HCT116 (cell line): ENCODE measurements around the gene DAAM1. TPM values are rescaled to one million over a fixed set of nuclear protein-coding genes. Genes with fewer than 3 reads are reported as not detected.

Source experiments
- ATAC-seq: fragments of 200-7000 bp; cut with Tn5 transposase; 2 replicates; pipeline ENCODE4 v1.9.1; 2020; ENCODE audit warnings: mild to moderate bottlenecking, moderate library complexity
- BruUV-seq: library from RNA; stranded (reverse); fragments of 400-500 nt; replicated peaks from 2 replicates; lab custom pipeline; 2021; lab: Mats Ljungman, UMichigan
- CTCF ChIA-PET: fragments of 300-600 bp; sonication (Branson Sonifier 250); formaldehyde crosslinking; loops from one replicate; lab custom pipeline; 2021; ENCODE audit warnings: antibody characterized with exemption; lab: Charles Lee
- POLR2A ChIA-PET: fragments of 300-600, 350-600 bp; sonication (Branson Sonifier 250); formaldehyde crosslinking; loops from one replicate; lab custom pipeline; 2021; ENCODE audit warnings: antibody characterized with exemption; lab: Charles Lee
- RAD21 ChIA-PET, 2 experiments: fragments of 300-600 bp; sonication (Branson Sonifier 250); formaldehyde crosslinking; loops; one replicate each; lab custom pipeline; 2023; ENCODE audit warnings: low total read pairs in 2 of 2; ENCODE audit not compliant: uncharacterized antibody in 2 of 2, unreplicated experiment in 2 of 2, low non-redundant PET in 1 of 2; lab: Charles Lee
- DNase-seq: peaks from one replicate; pipeline ENCODE4 v3.0.0-alpha.2; 2010; ENCODE audit warnings: low read depth, low spot score
- H2AFZ ChIP-seq: fragments of 200-600 bp; shearing (Covaris generic), sonication (generic); 2 replicates; pipeline ENCODE4 v1.6.1; 2017; ENCODE audit warnings: low read depth, mixed run types, mixed read lengths, antibody characterized with exemption, low read length; ENCODE audit not compliant: poor library complexity, severe bottlenecking
- H3K27ac ChIP-seq: 2 replicates; pipeline ENCODE4 v1.5.1; 2012; ENCODE audit warnings: low read depth, low read length
- H3K27me3 ChIP-seq: fragments of 200-600 bp; sonication (generic); 2 replicates; pipeline ENCODE4 v1.6.1; 2016; ENCODE audit warnings: mixed run types, low read length, mixed read lengths; ENCODE audit not compliant: insufficient read depth
- H3K36me3 ChIP-seq, 2 experiments: fragments of 200-500 bp in 1 of 2; fragments of 200-600 bp in 1 of 2; sonication (Bioruptor generic) in 1 of 2; sonication (generic) in 1 of 2; 2 replicates each; pipeline versions ENCODE4 v1.5.1 to v1.6.1; 2014 to 2016; ENCODE audit warnings: low read length in 2 of 2, inconsistent platforms in 1 of 2, mixed read lengths in 1 of 2, mixed run types in 1 of 2; ENCODE audit not compliant: insufficient read depth in 2 of 2, control insufficient read depth in 1 of 2
- H3K4me1 ChIP-seq, 2 experiments: fragments of 200-600 bp in 1 of 2; sonication (generic) in 1 of 2; 2 replicates each; pipeline versions ENCODE4 v1.5.1 to v1.6.1; 2012 to 2017; ENCODE audit warnings: low read length in 2 of 2, inconsistent platforms in 1 of 2, mild to moderate bottlenecking in 1 of 2, mixed read lengths in 1 of 2, mixed run types in 1 of 2, moderate library complexity in 1 of 2; ENCODE audit not compliant: insufficient read depth in 2 of 2, control insufficient read depth in 1 of 2
- H3K4me2 ChIP-seq: fragments of 200-600 bp; sonication (generic); 2 replicates; pipeline ENCODE4 v1.6.1; 2017; ENCODE audit warnings: mixed run types, low read length, mixed read lengths
- H3K4me3 ChIP-seq, 2 experiments: fragments of 200-600 bp in 1 of 2; sonication (generic) in 1 of 2; replicated peaks in 1 of 2; 2 replicates each; pipeline ENCODE4 v1.5.1; 2011 to 2016; ENCODE audit warnings: low read length in 2 of 2, control low read depth in 1 of 2, low read depth in 1 of 2, mild to moderate bottlenecking in 1 of 2, mixed read lengths in 1 of 2, mixed run types in 1 of 2
- H3K79me2 ChIP-seq: fragments of 200-600 bp; sonication (generic); 2 replicates; pipeline ENCODE4 v1.6.1; 2017; ENCODE audit warnings: mild to moderate bottlenecking, mixed run types, low read length, moderate library complexity, mixed read lengths; ENCODE audit not compliant: insufficient read depth
- H3K9ac ChIP-seq: fragments of 200-600 bp; sonication (generic); 2 replicates; pipeline ENCODE4 v1.6.1; 2016; ENCODE audit warnings: low read length, mixed read lengths
- H3K9me2 ChIP-seq: fragments of 200-600 bp; sonication (generic), shearing (Covaris generic); 2 replicates; pipeline ENCODE4 v1.6.1; 2017; ENCODE audit warnings: mixed run types, mild to moderate bottlenecking, moderate library complexity; ENCODE audit not compliant: insufficient read depth
- H3K9me3 ChIP-seq, 2 experiments: fragments of 200-500 bp in 1 of 2; fragments of 200-600 bp in 1 of 2; sonication (Bioruptor generic) in 1 of 2; sonication (generic) in 1 of 2; 2 replicates each; pipeline ENCODE4 v1.6.1; 2014 to 2017; ENCODE audit warnings: low read length in 2 of 2, mixed read lengths in 2 of 2, inconsistent platforms in 1 of 2, low read depth in 1 of 2, mild to moderate bottlenecking in 1 of 2, mixed run types in 1 of 2, moderate library complexity in 1 of 2; ENCODE audit not compliant: control insufficient read depth in 1 of 2, insufficient read depth in 1 of 2
- H4K20me1 ChIP-seq: fragments of 200-600 bp; sonication (generic), shearing (Covaris generic); 2 replicates; pipeline ENCODE4 v1.6.1; 2017; ENCODE audit warnings: mixed run types, mild to moderate bottlenecking, moderate library complexity; ENCODE audit not compliant: insufficient read depth
- CBX3 ChIP-seq: IDR thresholded peaks from 2 replicates; pipeline ENCODE4 v1.6.1; 2012; ENCODE audit warnings: low read depth
- CEBPB ChIP-seq: IDR thresholded peaks from 2 replicates; pipeline ENCODE4 v1.6.1; 2012; ENCODE audit warnings: low read depth
- EGR1 ChIP-seq: IDR thresholded peaks from 2 replicates; pipeline ENCODE4 v1.6.1; 2012; ENCODE audit warnings: low read depth
- JUND ChIP-seq: IDR thresholded peaks from 2 replicates; pipeline ENCODE4 v1.6.1; 2012
- POLR2A ChIP-seq: IDR thresholded peaks from 2 replicates; pipeline ENCODE4 v1.7.0; 2011; ENCODE audit warnings: borderline replicate concordance; ENCODE audit not compliant: insufficient read depth, insufficient read length; ENCODE audit errors: extremely low read depth
- RAD21 ChIP-seq: IDR thresholded peaks from 2 replicates; pipeline ENCODE4 v1.6.1; 2012; ENCODE audit warnings: low read depth, mild to moderate bottlenecking
- SP1 ChIP-seq: IDR thresholded peaks from 2 replicates; pipeline ENCODE4 v1.6.1; 2012; ENCODE audit warnings: low read depth
- SRF ChIP-seq: IDR thresholded peaks from 2 replicates; pipeline ENCODE4 v1.6.1; 2012; ENCODE audit warnings: low read depth
- TCF7L2 ChIP-seq: IDR thresholded peaks from 2 replicates; pipeline ENCODE4 v1.7.0; 2011; ENCODE audit warnings: borderline replicate concordance, inconsistent platforms; ENCODE audit not compliant: insufficient read depth, insufficient read length; ENCODE audit errors: extremely low read depth
- YY1 ChIP-seq: IDR thresholded peaks from 2 replicates; pipeline ENCODE4 v1.6.1; 2011; ENCODE audit warnings: low read length, low read depth, moderate library complexity, mild to moderate bottlenecking; ENCODE audit not compliant: insufficient replicate concordance; ENCODE audit errors: extremely low read depth
- ZFX ChIP-seq: fragments of 450-650 bp; IDR thresholded peaks from 2 replicates; pipeline ENCODE4 v1.6.1; 2017
- ZNF274 ChIP-seq: fragments of 200-500 bp; sonication (Bioruptor generic); IDR thresholded peaks from 2 replicates; pipeline ENCODE4 v1.6.1; 2014; ENCODE audit warnings: mild to moderate bottlenecking, low read depth, low read length, inconsistent platforms
- intact Hi-C: fragments of 100-400 bp; cut with micrococcal nuclease; formaldehyde crosslinking; loops from 2 replicates; pipeline ENCODE4 v1.10.0; 2022
- total RNA-seq: library from RNA; stranded (reverse); gene quantifications from one replicate; pipeline ENCODE4 v1.2.1, GENCODE V29; 2021; ENCODE audit not compliant: unreplicated experiment
- TF ChIP-seq, protein P1 (sequence below): IDR thresholded peaks from 2 replicates; pipeline ENCODE4 v1.6.1; 2012
- TF ChIP-seq, protein P2 (sequence below), 3 experiments: fragments of 200-600 bp in 1 of 3; sonication (generic) in 1 of 3; IDR thresholded peaks in 2 of 3; conservative IDR thresholded peaks in 1 of 3; 2 replicates each; pipeline ENCODE4 v1.5.1; 2012 to 2017; ENCODE audit warnings: low read depth in 2 of 3, low read length in 2 of 3, antibody characterized with exemption in 1 of 3, borderline replicate concordance in 1 of 3, control low read depth in 1 of 3, mild to moderate bottlenecking in 1 of 3, mixed read lengths in 1 of 3, mixed run types in 1 of 3, moderate library complexity in 1 of 3; ENCODE audit not compliant: insufficient read depth in 1 of 3
- TF ChIP-seq, protein P3 (sequence below): IDR thresholded peaks from 2 replicates; pipeline ENCODE4 v1.6.1; 2012; ENCODE audit warnings: low read depth
- TF ChIP-seq, protein P4 (sequence below): IDR thresholded peaks from 2 replicates; pipeline ENCODE4 v1.6.1; 2011; ENCODE audit warnings: mild to moderate bottlenecking, low read length, moderate library complexity; ENCODE audit not compliant: insufficient replicate concordance; ENCODE audit errors: extremely low read depth

Gene DAAM1
- total RNA-seq, 1 experiment from 2014 or later: 10.7 TPM

DNA sequence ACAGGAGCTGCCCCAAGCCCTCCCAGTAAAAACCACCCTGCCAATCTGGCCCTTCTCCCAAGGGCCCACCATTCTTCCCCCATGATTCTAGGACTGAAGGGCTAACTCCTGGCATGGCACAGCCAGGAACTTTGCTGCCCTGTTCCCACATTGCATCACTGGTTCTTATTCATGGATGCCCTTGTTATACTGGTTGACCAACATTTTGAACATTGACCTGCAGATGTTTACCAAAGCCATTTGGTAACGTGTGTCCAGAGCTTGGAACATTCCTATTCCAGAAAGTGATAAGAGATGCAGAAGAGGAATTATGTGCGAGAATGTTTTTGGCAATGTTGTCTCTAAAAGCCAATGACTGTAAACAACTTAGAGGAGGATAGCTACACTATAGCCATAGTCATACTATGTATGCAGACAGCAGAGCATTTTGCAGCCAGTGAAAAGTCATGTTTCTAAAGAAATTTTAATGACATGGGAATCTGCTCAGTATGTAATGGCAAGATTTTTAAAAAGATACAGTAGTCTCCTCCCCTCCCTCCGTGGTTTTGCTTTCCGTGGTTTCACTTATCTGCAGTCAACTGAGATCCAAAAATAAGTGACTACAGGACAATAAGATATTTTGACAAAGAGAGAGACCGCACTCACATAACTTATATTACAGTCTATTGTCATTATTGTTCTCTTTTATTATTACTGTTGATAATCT lies 108.8 kb downstream of the DAAM1 start (continued):
- no peak for TF ChIP-seq CBX3
- no peak for TF ChIP-seq TCF7L2
- no peak for TF ChIP-seq ZNF274

DNA sequence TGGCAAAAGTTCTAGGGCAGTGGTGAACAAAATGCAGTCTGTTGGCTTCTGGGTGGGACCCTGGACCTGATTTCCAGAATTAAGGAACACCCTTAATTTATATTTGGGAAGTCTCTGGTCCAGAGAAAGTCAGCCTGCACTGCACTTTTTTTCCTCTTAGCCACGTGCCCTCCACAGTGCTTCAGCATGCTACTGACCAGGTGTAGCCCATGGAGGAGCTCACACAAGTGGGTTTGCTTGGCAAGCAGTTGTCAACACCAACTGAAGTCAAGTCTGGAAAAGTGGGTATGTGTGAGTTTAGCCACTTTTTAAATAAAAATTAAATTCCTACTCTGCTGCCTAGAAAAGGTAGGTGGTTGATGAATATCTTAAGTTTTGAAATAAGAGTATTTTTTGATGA lies 111.3 kb downstream of the DAAM1 start:
- H3K4me1 ChIP-seq: no peaks in the 10 kb centered on the region
- CTCF ChIA-PET: no interaction called here
- H3K4me3 ChIP-seq: no peak overlapping the region
- no peaks in the 10 kb centered on the region for H4K20me1 ChIP-seq
- DNase-seq (no peak), ATAC-seq (no peak)
- no peak overlapping the region for H3K9ac ChIP-seq
- no peaks in the 10 kb centered on the region for H3K27me3 ChIP-seq
- H2AFZ ChIP-seq: no peak overlapping the region
- POLR2A ChIA-PET: no interaction called here
- H3K4me2 ChIP-seq: no peak overlapping the region
- no peaks in the 10 kb centered on the region for H3K9me2 ChIP-seq
- H3K27ac ChIP-seq: no peak overlapping the region
- RAD21 ChIA-PET: no interaction called here
- no peak for TF ChIP-seq SP1
- TF ChIP-seq YY1: no peak
- TF ChIP-seq, protein P1, sequence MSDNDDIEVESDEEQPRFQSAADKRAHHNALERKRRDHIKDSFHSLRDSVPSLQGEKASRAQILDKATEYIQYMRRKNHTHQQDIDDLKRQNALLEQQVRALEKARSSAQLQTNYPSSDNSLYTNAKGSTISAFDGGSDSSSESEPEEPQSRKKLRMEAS: no peak
- TF ChIP-seq ZNF274: no peak
- TF ChIP-seq JUND: no peak
- TF ChIP-seq RAD21: no peak
- no peak for TF ChIP-seq POLR2A
- no peak for TF ChIP-seq TCF7L2
- TF ChIP-seq SRF: no peak
- no peak for TF ChIP-seq EGR1
- TF ChIP-seq, protein P2, sequence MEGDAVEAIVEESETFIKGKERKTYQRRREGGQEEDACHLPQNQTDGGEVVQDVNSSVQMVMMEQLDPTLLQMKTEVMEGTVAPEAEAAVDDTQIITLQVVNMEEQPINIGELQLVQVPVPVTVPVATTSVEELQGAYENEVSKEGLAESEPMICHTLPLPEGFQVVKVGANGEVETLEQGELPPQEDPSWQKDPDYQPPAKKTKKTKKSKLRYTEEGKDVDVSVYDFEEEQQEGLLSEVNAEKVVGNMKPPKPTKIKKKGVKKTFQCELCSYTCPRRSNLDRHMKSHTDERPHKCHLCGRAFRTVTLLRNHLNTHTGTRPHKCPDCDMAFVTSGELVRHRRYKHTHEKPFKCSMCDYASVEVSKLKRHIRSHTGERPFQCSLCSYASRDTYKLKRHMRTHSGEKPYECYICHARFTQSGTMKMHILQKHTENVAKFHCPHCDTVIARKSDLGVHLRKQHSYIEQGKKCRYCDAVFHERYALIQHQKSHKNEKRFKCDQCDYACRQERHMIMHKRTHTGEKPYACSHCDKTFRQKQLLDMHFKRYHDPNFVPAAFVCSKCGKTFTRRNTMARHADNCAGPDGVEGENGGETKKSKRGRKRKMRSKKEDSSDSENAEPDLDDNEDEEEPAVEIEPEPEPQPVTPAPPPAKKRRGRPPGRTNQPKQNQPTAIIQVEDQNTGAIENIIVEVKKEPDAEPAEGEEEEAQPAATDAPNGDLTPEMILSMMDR (IDR thresholded peaks at IDR 0.05 in 2 of 3, conservative IDR thresholded peaks at IDR 0.05 in 1 of 3; ENCODE audit: borderline replicate concordance in 1 of 3, insufficient read depth in 1 of 3, low read depth in 2 of 3, low read length in 2 of 3): no peak
- no peak for TF ChIP-seq CEBPB
- no peak for TF ChIP-seq ZFX
- TF ChIP-seq, protein P3, sequence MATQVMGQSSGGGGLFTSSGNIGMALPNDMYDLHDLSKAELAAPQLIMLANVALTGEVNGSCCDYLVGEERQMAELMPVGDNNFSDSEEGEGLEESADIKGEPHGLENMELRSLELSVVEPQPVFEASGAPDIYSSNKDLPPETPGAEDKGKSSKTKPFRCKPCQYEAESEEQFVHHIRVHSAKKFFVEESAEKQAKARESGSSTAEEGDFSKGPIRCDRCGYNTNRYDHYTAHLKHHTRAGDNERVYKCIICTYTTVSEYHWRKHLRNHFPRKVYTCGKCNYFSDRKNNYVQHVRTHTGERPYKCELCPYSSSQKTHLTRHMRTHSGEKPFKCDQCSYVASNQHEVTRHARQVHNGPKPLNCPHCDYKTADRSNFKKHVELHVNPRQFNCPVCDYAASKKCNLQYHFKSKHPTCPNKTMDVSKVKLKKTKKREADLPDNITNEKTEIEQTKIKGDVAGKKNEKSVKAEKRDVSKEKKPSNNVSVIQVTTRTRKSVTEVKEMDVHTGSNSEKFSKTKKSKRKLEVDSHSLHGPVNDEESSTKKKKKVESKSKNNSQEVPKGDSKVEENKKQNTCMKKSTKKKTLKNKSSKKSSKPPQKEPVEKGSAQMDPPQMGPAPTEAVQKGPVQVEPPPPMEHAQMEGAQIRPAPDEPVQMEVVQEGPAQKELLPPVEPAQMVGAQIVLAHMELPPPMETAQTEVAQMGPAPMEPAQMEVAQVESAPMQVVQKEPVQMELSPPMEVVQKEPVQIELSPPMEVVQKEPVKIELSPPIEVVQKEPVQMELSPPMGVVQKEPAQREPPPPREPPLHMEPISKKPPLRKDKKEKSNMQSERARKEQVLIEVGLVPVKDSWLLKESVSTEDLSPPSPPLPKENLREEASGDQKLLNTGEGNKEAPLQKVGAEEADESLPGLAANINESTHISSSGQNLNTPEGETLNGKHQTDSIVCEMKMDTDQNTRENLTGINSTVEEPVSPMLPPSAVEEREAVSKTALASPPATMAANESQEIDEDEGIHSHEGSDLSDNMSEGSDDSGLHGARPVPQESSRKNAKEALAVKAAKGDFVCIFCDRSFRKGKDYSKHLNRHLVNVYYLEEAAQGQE: no peak
- TF ChIP-seq, protein P4, sequence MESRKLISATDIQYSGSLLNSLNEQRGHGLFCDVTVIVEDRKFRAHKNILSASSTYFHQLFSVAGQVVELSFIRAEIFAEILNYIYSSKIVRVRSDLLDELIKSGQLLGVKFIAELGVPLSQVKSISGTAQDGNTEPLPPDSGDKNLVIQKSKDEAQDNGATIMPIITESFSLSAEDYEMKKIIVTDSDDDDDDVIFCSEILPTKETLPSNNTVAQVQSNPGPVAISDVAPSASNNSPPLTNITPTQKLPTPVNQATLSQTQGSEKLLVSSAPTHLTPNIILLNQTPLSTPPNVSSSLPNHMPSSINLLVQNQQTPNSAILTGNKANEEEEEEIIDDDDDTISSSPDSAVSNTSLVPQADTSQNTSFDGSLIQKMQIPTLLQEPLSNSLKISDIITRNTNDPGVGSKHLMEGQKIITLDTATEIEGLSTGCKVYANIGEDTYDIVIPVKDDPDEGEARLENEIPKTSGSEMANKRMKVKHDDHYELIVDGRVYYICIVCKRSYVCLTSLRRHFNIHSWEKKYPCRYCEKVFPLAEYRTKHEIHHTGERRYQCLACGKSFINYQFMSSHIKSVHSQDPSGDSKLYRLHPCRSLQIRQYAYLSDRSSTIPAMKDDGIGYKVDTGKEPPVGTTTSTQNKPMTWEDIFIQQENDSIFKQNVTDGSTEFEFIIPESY: no peak
- BruUV-seq: no TSS peak
- intact Hi-C loops: no loop called here
- H3K79me2 ChIP-seq: no peaks in the 10 kb centered on the region
- H3K9me3 ChIP-seq: no peaks in the 10 kb centered on the region
- no peaks in the 10 kb centered on the region for H3K36me3 ChIP-seq
